SU-DHL-6 (cell line): ENCODE results near the gene ADAR.

Experiments used
- CTCF ChIP-seq: fragments of 200-600 bp; sonication (generic); IDR thresholded peaks from one replicate; pipeline ENCODE4 v1.5.1; 2017; ENCODE audit warnings: antibody characterized with exemption, mild to moderate bottlenecking, low read length, moderate library complexity; ENCODE audit not compliant: insufficient read depth, poor library complexity, severe bottlenecking
- EZH2phosphoT487 ChIP-seq: fragments of 200-600 bp; sonication (generic), shearing (Covaris generic); conservative IDR thresholded peaks from 2 replicates; pipeline ENCODE4 v1.6.1; 2018; ENCODE audit warnings: mild to moderate bottlenecking, antibody characterized with exemption, low read length, moderate library complexity, mixed read lengths

- TF ChIP-seq CTCF, result no peak
- no peak for TF ChIP-seq EZH2phosphoT487
These were observed 28.6 kb downstream of the ADAR start for GRCh38 chr1:154579374-154579773.
